PC-3 (cell line): Measurements from ENCODE around the gene MSTO1. TPM values are rescaled to one million over a fixed set of nuclear protein-coding genes. Genes with fewer than 3 reads are reported as not detected.
A peak's percentile ranks its signal among the peaks of the same experiment; 100 is the strongest.

Experiments
- ATAC-seq: fragments of 200-7000 bp; cut with Tn5 transposase; 2 replicates; pipeline ENCODE4 v1.9.1; 2020; ENCODE audit warnings: mild to moderate bottlenecking, moderate library complexity
- BruUV-seq: library from RNA; stranded (reverse); fragments of 400-500 nt; replicated peaks from 2 replicates; lab custom pipeline; 2021; lab: Mats Ljungman, UMichigan
- CTCF ChIA-PET: fragments of 300-600 bp; sonication (Branson Sonifier 250); formaldehyde crosslinking; loops from one replicate; lab custom pipeline; 2022; ENCODE audit warnings: antibody characterized with exemption; lab: Charles Lee
- POLR2A ChIA-PET: fragments of 300-600 bp; sonication (Branson Sonifier 250); formaldehyde crosslinking; loops from one replicate; lab custom pipeline; 2022; ENCODE audit warnings: antibody characterized with exemption; ENCODE audit not compliant: unreplicated experiment; lab: Charles Lee
- DNase-seq: peaks from one replicate; pipeline ENCODE4 v3.0.0-alpha.2; 2015
- H2AFZ ChIP-seq: fragments of 300-600 bp; sonication (generic); 2 replicates; pipeline ENCODE4 v1.6.0; 2016; ENCODE audit warnings: antibody characterized with exemption, low read length
- H3F3A ChIP-seq: fragments of 300-600 bp; sonication (generic); one replicate; pipeline ENCODE4 v1.6.0; 2017; ENCODE audit warnings: antibody characterized with exemption, low read length, control low read depth, mild to moderate bottlenecking; ENCODE audit not compliant: unreplicated experiment
- H3K27ac ChIP-seq: fragments of 300-600 bp; sonication (generic); 2 replicates; pipeline ENCODE4 v1.5.1; 2016; ENCODE audit warnings: mild to moderate bottlenecking, low read length
- H3K27me3 ChIP-seq: fragments of 300-600 bp; sonication (generic); 2 replicates; pipeline ENCODE4 v1.6.1; 2016; ENCODE audit warnings: low read length, mixed read lengths
- H3K36me3 ChIP-seq: fragments of 300-600 bp; sonication (generic); 2 replicates; pipeline ENCODE4 v1.6.1; 2016; ENCODE audit warnings: low read depth, mixed run types, low read length, mixed read lengths
- H3K4me1 ChIP-seq: fragments of 300-600 bp; sonication (generic); 2 replicates; pipeline ENCODE4 v1.5.1; 2016; ENCODE audit warnings: low read length; ENCODE audit not compliant: insufficient read depth
- H3K4me2 ChIP-seq: fragments of 300-600 bp; sonication (generic); 2 replicates; pipeline ENCODE4 v1.6.0; 2016; ENCODE audit warnings: low read length
- H3K4me3 ChIP-seq: fragments of 300-600 bp; sonication (generic); 2 replicates; pipeline ENCODE4 v1.5.1; 2016; ENCODE audit warnings: mild to moderate bottlenecking, low read length, mixed read lengths
- H3K79me2 ChIP-seq: fragments of 300-600 bp; sonication (generic); 2 replicates; pipeline ENCODE4 v1.6.1; 2017; ENCODE audit warnings: low read length, mixed read lengths
- H3K9ac ChIP-seq: fragments of 300-600 bp; sonication (generic); 2 replicates; pipeline ENCODE4 v1.6.0; 2016; ENCODE audit warnings: mild to moderate bottlenecking, low read length
- H3K9me2 ChIP-seq: fragments of 300-600 bp; sonication (generic); replicated peaks from 2 replicates; pipeline ENCODE4 v1.6.1; 2016; ENCODE audit warnings: mixed run types, low read length, mixed read lengths
- H3K9me3 ChIP-seq: fragments of 300-600 bp; sonication (generic); 2 replicates; pipeline ENCODE4 v1.6.1; 2016; ENCODE audit warnings: low read length, mixed read lengths
- H4K20me1 ChIP-seq: fragments of 300-600 bp; sonication (generic); 2 replicates; pipeline ENCODE4 v1.6.1; 2016; ENCODE audit warnings: low read length, mixed read lengths
- CTCF ChIP-seq: fragments of 300-600 bp; sonication (generic); conservative IDR thresholded peaks from 2 replicates; pipeline ENCODE4 v1.5.1; 2017; ENCODE audit warnings: antibody characterized with exemption, low read depth, mild to moderate bottlenecking, low read length
- EZH2 ChIP-seq: fragments of 300-600 bp; sonication (generic); IDR thresholded peaks from one replicate; pipeline ENCODE4 v1.6.1; 2017; ENCODE audit warnings: antibody characterized with exemption, mild to moderate bottlenecking, low read length; ENCODE audit not compliant: unreplicated experiment
- EZH2phosphoT487 ChIP-seq: fragments of 300-600 bp; sonication (generic); IDR thresholded peaks from 2 replicates; pipeline ENCODE4 v1.6.1; 2018; ENCODE audit warnings: mild to moderate bottlenecking, antibody characterized with exemption, low read length, borderline replicate concordance
- intact Hi-C: fragments of 100-400 bp; cut with micrococcal nuclease; formaldehyde crosslinking; loops from 2 replicates; pipeline ENCODE4 v1.9.0; 2023
- total RNA-seq: library from RNA; depleted of rRNA; stranded (reverse); fragments of >200 nt; gene quantifications from 2 replicates; pipeline ENCODE4 v1.2.3, GENCODE V29; 2014

The MSTO1 gene
- total RNA-seq, 1 experiment from 2014 or later, result 80.3 TPM

DNA sequence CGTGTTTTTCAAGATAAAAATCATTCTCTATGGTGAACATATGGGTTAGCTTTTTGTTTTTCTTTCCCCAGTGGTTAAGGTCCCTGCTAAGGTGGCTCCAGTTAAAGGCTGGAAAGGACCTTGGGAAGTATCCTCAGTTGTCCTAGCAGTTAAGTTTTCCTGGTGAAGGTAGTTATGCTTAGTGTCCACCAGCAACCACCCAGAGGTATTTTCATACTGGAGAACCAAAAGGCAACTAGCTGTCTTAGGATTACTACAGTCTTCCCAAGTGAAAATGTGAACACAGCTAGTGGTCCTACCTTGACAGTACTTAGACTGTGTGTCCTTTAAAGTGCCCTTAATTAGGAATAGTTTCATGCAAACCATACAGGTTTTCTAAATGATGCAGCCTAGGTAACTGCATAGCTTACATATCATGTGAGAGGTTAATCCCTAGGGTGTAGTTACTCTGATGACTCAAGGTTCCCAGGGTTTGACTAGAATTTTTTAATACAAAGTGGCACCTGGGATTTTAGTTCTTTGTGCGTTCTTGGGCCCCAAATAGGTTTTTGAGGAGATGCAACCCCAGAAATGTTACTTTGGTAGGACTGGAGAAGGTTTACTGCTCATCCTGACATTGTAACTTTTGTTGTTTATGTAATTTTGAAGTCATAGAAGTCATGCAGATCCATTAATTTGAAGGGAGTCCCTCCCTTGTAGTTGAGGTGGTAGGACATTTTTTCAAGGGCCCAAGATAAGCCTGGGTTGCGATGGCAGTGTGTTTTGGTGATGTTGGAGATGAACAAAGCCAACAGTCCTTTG lies 42.0 kb downstream of the MSTO1 start:
- Histone ChIP-seq H3K9me3 (no peaks in the 10 kb centered on the region), H3F3A (peaks cover 6% of the 10 kb centered on the region), H4K20me1 (no peaks in the 10 kb centered on the region), H3K36me3 (no peaks in the 10 kb centered on the region), H3K4me3 (peak overlapping the region; percentile 48; the same call in 1 of the 2 replicates), H3K79me2 (no peaks in the 10 kb centered on the region), H2AFZ (peak overlapping the region; percentile 22; the same call in 1 of the 2 replicates), H3K4me2 (peak overlapping the region; percentile 70), H3K27ac (peak overlapping the region; percentile 75), H3K27me3 (no peaks in the 10 kb centered on the region), H3K9ac (0 out of 2 replicates have a peak overlapping the region, but pooled peaks have one; percentile 9), H3K4me1 (peaks cover 33% of the 10 kb centered on the region), H3K9me2 (no peaks in the 10 kb centered on the region)
- intact Hi-C loops, result loop anchor here (10.0 kb wide), 1 partner anchor 73 kb away; no protein-coding TSS in a partner anchor
- TF ChIP-seq CTCF, result no peak
- TF ChIP-seq EZH2, result no peak
- no peak for TF ChIP-seq EZH2phosphoT487
- DNase-seq (peak; percentile 78), ATAC-seq (peak; percentile 29)
- ChIA-PET POLR2A (interaction anchor here (0.6 kb wide), 2 partner anchors 34 to 427 kb away, joined by 6 to 26 read pairs; no protein-coding TSS in a partner anchor), CTCF (interaction anchor here (0.6 to 0.8 kb wide), 2 partner anchors 77 to 83 kb away, joined by 3 read pairs; no protein-coding TSS in a partner anchor)
- no TSS peak for BruUV-seq

- Histone ChIP-seq H3K4me2 (no peak overlapping the region), H3K27ac (peak overlapping the region; percentile 75; the same call in 1 of the 2 replicates), H3K4me3 (no peak overlapping the region), H4K20me1 (no peaks in the 10 kb centered on the region), H3K9me3 (no peaks in the 10 kb centered on the region), H3F3A (peaks cover 6% of the 10 kb centered on the region), H3K9me2 (no peaks in the 10 kb centered on the region), H2AFZ (no peak overlapping the region), H3K9ac (no peak overlapping the region), H3K27me3 (no peaks in the 10 kb centered on the region), H3K36me3 (peaks cover 3% of the 10 kb centered on the region; the same call in 1 of the 2 replicates), H3K4me1 (peaks cover 32% of the 10 kb centered on the region), H3K79me2 (no peaks in the 10 kb centered on the region)
- CTCF ChIA-PET, result no interaction called here
- TF ChIP-seq EZH2 (no peak), CTCF (no peak), EZH2phosphoT487 (no peak)
- POLR2A ChIA-PET, result no interaction called here
- BruUV-seq, result no TSS peak
- intact Hi-C loops, result loop anchor here (10.0 kb wide), 1 partner anchor 72 kb away; no protein-coding TSS in a partner anchor
- peak; percentile 37 for DNase-seq
- ATAC-seq, result no peak
Observed at GRCh38 chr1:155652951-155653350, 42.9 kb downstream of the MSTO1 start.
